Kidney (tissue), 14 donors: ENCODE measurements around the gene PEF1. TPM values are rescaled to one million over a fixed set of nuclear protein-coding genes. Genes with fewer than 3 reads are reported as not detected.

Experiments
- DNase-seq, 5 donors: peaks; one replicate each; pipeline ENCODE4 v3.0.0-alpha.2; 2013 to 2020
- FAIRE-seq: peaks from 2 replicates; lab custom pipeline; 2012; peaks lifted over from hg19 to GRCh38; lab: Jason Lieb, UNC
- H3K27ac ChIP-seq, 2 donors: one replicate each; pipeline ENCODE4 v1.7.0; 2013; ENCODE audit warnings: low read depth in 2 of 2, low read length in 2 of 2, inconsistent platforms in 1 of 2
- H3K27me3 ChIP-seq: one replicate; pipeline ENCODE4 v1.7.1; 2013; ENCODE audit warnings: low read length, inconsistent platforms; ENCODE audit not compliant: control insufficient read depth, insufficient read depth
- H3K36me3 ChIP-seq, 3 donors: one replicate each; pipeline versions ENCODE4 v1.7.0 to v1.7.1; 2013; ENCODE audit warnings: low read length in 3 of 3, control low read depth in 1 of 3, inconsistent platforms in 1 of 3; ENCODE audit not compliant: insufficient read depth in 3 of 3, control insufficient read depth in 2 of 3
- H3K4me1 ChIP-seq, 3 donors: one replicate each; pipeline versions ENCODE4 v1.7.0 to v1.7.1; 2013; ENCODE audit warnings: low read length in 3 of 3, inconsistent platforms in 1 of 3, low read depth in 1 of 3; ENCODE audit not compliant: control insufficient read depth in 2 of 3, insufficient read depth in 2 of 3
- H3K4me3 ChIP-seq, 3 donors: one replicate each; pipeline versions ENCODE4 v1.7.0 to v1.8.1; 2013; ENCODE audit warnings: low read length in 3 of 3, control low read depth in 1 of 3, inconsistent platforms in 1 of 3
- H3K9ac ChIP-seq, 3 donors: one replicate each; pipeline versions ENCODE4 v1.7.0 to v1.7.1; 2013; ENCODE audit warnings: low read length in 3 of 3, control low read depth in 1 of 3, inconsistent platforms in 1 of 3
- H3K9me3 ChIP-seq, 3 donors: one replicate each; pipeline versions ENCODE4 v1.7.0 to v1.7.1; 2013; ENCODE audit warnings: low read length in 3 of 3, control low read depth in 1 of 3, inconsistent platforms in 1 of 3; ENCODE audit not compliant: control insufficient read depth in 2 of 3, insufficient read depth in 1 of 3
- CTCF ChIP-seq: IDR thresholded peaks from 3 replicates; pipeline ENCODE4 v1.5.1; 2012; ENCODE audit warnings: mild to moderate bottlenecking, moderate library complexity, borderline replicate concordance; ENCODE audit not compliant: insufficient read depth; ENCODE audit errors: extremely low read depth
- intact Hi-C: fragments of 100-400 bp; cut with DNase I; formaldehyde crosslinking; loops from one replicate; pipeline ENCODE4 v1.11.1; 2022
- polyA plus RNA-seq: library from polyadenylated mRNA; stranded (reverse); fragments of 350-450 nt; fragmentation: Illumina TruSeq; extraction: RNeasy Lipid Tissue Mini Kit (QIAGEN cat#74804); gene quantifications from one replicate; pipeline ENCODE4 v1.2.3, GENCODE V29; 2014; ENCODE audit warnings: low read depth, low replicate concordance; ENCODE audit not compliant: insufficient read depth
- total RNA-seq: library from RNA; stranded (reverse); fragmentation: NEBNext Ultra II Directional; extraction: Animal tissue kit (Norgen Biotek cat#: 25700); gene quantifications from one replicate; pipeline ENCODE4 v1.2.1, GENCODE V29; 2021
- donor health status: control.
- donor health status: control.
- donor health status: control.
- donor health status: control.
- donor health status: control.
- donor health status: DM: yes; HTN: yes; CAD: no.
- donor health status: Normal renal cell carcinoma (clear cell type).

PEF1 gene
- total and polyA plus RNA-seq, 2 donors from 2014 or later, result 69.0 to 120 TPM

- Histone ChIP-seq H3K4me1 (no peaks in the 10 kb centered on the region), H3K27me3 (no peaks in the 10 kb centered on the region), H3K4me3 (no peak overlapping the region), H3K27ac (no peak overlapping the region), H3K9ac (no peak overlapping the region), H3K36me3 (no peaks in the 10 kb centered on the region), H3K9me3 (no peaks in the 10 kb centered on the region)
- FAIRE-seq (no peak), DNase-seq (no peak)
- intact Hi-C loops, result no loop called here
- TF ChIP-seq CTCF, result no peak
Measured at GRCh38 chr1:31607360-31607759, 37.3 kb downstream of the PEF1 start.

- Histone ChIP-seq H3K36me3 (no peaks in the 10 kb centered on the region), H3K9me3 (no peaks in the 10 kb centered on the region), H3K4me1 (no peaks in the 10 kb centered on the region), H3K4me3 (no peak overlapping the region), H3K27ac (no peak overlapping the region), H3K27me3 (no peaks in the 10 kb centered on the region), H3K9ac (no peak overlapping the region)
- TF ChIP-seq CTCF, result no peak
- DNase-seq (no peak), FAIRE-seq (no peak)
- intact Hi-C loops, result no loop called here
Measured at GRCh38 chr1:31605908-31606427, 38.7 kb downstream of the PEF1 start.

- no peaks in the 10 kb centered on the region for H3K36me3 ChIP-seq
- H3K27ac ChIP-seq, result no peak overlapping the region
- TF ChIP-seq CTCF, result no peak
- no peaks in the 10 kb centered on the region for H3K9me3 ChIP-seq
- no peak overlapping the region for H3K4me3 ChIP-seq
- no peaks in the 10 kb centered on the region for H3K4me1 ChIP-seq
- intact Hi-C loops, result no loop called here
- FAIRE-seq, result no peak
- DNase-seq, result no peak
- H3K27me3 ChIP-seq, result no peaks in the 10 kb centered on the region
- H3K9ac ChIP-seq, result no peak overlapping the region
Measured at GRCh38 chr1:31602081-31602480, 42.6 kb downstream of the PEF1 start.

- Histone ChIP-seq H3K4me3 (no peak overlapping the region), H3K36me3 (no peaks in the 10 kb centered on the region), H3K9me3 (no peaks in the 10 kb centered on the region), H3K9ac (no peak overlapping the region), H3K27me3 (no peaks in the 10 kb centered on the region), H3K27ac (no peak overlapping the region), H3K4me1 (no peaks in the 10 kb centered on the region)
- intact Hi-C loops, result no loop called here
- no peak for TF ChIP-seq CTCF
- no peak for DNase-seq
- FAIRE-seq, result no peak
Measured at GRCh38 chr1:31600641-31601040, 44.0 kb downstream of the PEF1 start.
